Measurements from ENCODE around the gene ATG101. TPM values are rescaled to one million over a fixed set of nuclear protein-coding genes. Genes with fewer than 3 reads are reported as not detected.

ATG101 gene, protein sequence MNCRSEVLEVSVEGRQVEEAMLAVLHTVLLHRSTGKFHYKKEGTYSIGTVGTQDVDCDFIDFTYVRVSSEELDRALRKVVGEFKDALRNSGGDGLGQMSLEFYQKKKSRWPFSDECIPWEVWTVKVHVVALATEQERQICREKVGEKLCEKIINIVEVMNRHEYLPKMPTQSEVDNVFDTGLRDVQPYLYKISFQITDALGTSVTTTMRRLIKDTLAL
- 10 to 100 TPM; 16.3 to 43.0 TPM for polyA plus RNA-seq

DNA sequence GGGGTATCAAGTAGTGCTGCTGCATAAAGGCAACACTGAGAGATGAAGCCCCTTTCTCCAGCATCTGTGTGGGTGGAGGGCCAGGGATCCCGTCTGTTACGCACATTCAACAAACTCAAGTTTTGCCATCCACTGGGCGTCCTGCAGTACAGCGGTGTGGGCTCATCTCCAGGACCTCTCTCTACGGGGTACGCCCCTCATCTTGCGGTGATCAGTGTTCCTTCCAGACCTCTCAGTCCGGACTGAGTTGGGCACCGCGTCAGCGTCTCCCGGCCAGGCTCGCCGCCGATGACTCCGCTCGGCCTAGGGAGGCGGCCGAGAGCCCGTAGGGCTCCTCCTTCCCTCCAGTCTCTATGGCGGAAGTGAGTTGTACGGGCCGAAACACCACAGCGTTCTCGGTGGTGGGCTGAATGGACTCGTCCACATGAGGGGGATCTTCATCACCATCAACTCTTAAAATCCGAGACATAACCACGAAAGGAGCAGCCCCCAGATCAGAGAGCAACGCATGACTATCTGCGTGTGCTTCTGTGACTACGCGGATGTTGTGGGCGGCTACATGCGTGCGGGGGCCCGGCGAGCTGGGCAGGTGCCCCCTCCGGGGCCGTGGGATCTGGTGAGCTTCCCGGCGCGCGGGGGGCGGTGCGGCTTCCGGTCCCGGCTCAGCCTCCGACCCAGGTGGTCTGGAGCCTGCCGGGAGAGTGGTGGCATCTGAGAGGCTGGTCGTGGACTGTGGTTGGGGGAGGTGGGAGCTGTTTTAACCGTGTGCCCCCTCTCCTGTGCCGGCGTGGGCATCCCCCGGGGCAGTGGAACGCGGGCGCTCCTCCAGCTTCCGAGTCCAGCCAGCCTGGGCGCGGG, at the start of gene ATG101:
TSS of gene ATG101 (plus strand) at position 652 of the 858 bp plus-strand sequence. CDS start 3,673 bp downstream, outside the sequence.
- Histone ChIP-seq H3K9me3 (ENCODE audit: control insufficient read depth in 2 of 2, insufficient read depth in 1 of 2, low read depth in 1 of 2, low read length in 1 of 2) (no peaks in the 10 kb centered on the region), H3K36me3 (ENCODE audit: control insufficient read depth in 2 of 2, insufficient read depth in 2 of 2, low read length in 1 of 2) (peaks cover 0 to 10% of the 10 kb centered on the region in 2 donors), H3K4me1 (ENCODE audit: control insufficient read depth in 2 of 2, insufficient read depth in 2 of 2, low read length in 1 of 2) (peaks cover 0 to 11% of the 10 kb centered on the region in 2 donors), H3K4me3 (ENCODE audit: low read depth in 1 of 2, low read length in 2 of 2) (peak within 1 kb of the TSS; percentile 77 to 84), H3K27me3 (ENCODE audit: control insufficient read depth in 1 of 2, insufficient read depth in 2 of 2, low read length in 2 of 2) (no peaks in the 10 kb centered on the region), H3K27ac (ENCODE audit: low read depth in 2 of 2, low read length in 1 of 2) (peak within 1 kb of the TSS; percentile 79 to 89)
- 1% methylated on average over 57 to 60 of the region's 60 CpGs for WGBS, 2 donors

- WGBS, 2 donors, result 34 to 36% methylated on average over 9 of the region's 9 CpGs
- Histone ChIP-seq H3K36me3 (ENCODE audit: control insufficient read depth in 2 of 2, insufficient read depth in 2 of 2, low read length in 1 of 2) (no peaks in the 10 kb centered on the region), H3K27ac (ENCODE audit: low read depth in 2 of 2, low read length in 1 of 2) (peak overlapping the region in 1 of 2 donors; percentile 2), H3K4me1 (ENCODE audit: control insufficient read depth in 2 of 2, insufficient read depth in 2 of 2, low read length in 1 of 2) (peaks cover under 1 to 3% of the 10 kb centered on the region in 2 donors), H3K4me3 (ENCODE audit: low read depth in 1 of 2, low read length in 2 of 2) (no peak overlapping the region), H3K9me3 (ENCODE audit: control insufficient read depth in 2 of 2, insufficient read depth in 1 of 2, low read depth in 1 of 2, low read length in 1 of 2) (no peaks in the 10 kb centered on the region), H3K27me3 (ENCODE audit: control insufficient read depth in 1 of 2, insufficient read depth in 2 of 2, low read length in 2 of 2) (no peaks in the 10 kb centered on the region)
These were observed 49.0 kb upstream of the ATG101 start for GRCh38 chr12:52020539-52021336.

- Histone ChIP-seq H3K4me1 (ENCODE audit: control insufficient read depth in 2 of 2, insufficient read depth in 2 of 2, low read length in 1 of 2) (peaks cover 3% of the 10 kb centered on the region in 2 donors), H3K4me3 (ENCODE audit: low read depth in 1 of 2, low read length in 2 of 2) (peak overlapping the region; percentile 42 to 48), H3K27me3 (ENCODE audit: control insufficient read depth in 1 of 2, insufficient read depth in 2 of 2, low read length in 2 of 2) (no peaks in the 10 kb centered on the region), H3K36me3 (ENCODE audit: control insufficient read depth in 2 of 2, insufficient read depth in 2 of 2, low read length in 1 of 2) (no peaks in the 10 kb centered on the region), H3K9me3 (ENCODE audit: control insufficient read depth in 2 of 2, insufficient read depth in 1 of 2, low read depth in 1 of 2, low read length in 1 of 2) (no peaks in the 10 kb centered on the region), H3K27ac (ENCODE audit: low read depth in 2 of 2, low read length in 1 of 2) (peak overlapping the region in 1 of 2 donors; percentile 37)
- 8 to 20% methylated on average over 14 of the region's 14 CpGs for WGBS, 2 donors
These were observed 47.0 kb upstream of the ATG101 start for GRCh38 chr12:52022841-52023181.

GRCh38 chr12:52023182-52023975, 46.4 kb upstream of the ATG101 start:
- Histone ChIP-seq H3K4me1 (ENCODE audit: control insufficient read depth in 2 of 2, insufficient read depth in 2 of 2, low read length in 1 of 2) (peaks cover 3% of the 10 kb centered on the region in 2 donors), H3K4me3 (ENCODE audit: low read depth in 1 of 2, low read length in 2 of 2) (peak overlapping the region; percentile 42 to 48), H3K27ac (ENCODE audit: low read depth in 2 of 2, low read length in 1 of 2) (no peak overlapping the region)

GRCh38 chr12:52023976-52024688, 45.6 kb upstream of the ATG101 start:
- H3K27me3 ChIP-seq (ENCODE audit: control insufficient read depth in 1 of 2, insufficient read depth in 2 of 2, low read length in 2 of 2), result no peaks in the 10 kb centered on the region
- peak overlapping the region in 1 of 2 donors; percentile 9 for H3K4me3 ChIP-seq (ENCODE audit: low read depth in 1 of 2, low read length in 2 of 2)
- peak overlapping the region in 1 of 2 donors; percentile 16 for H3K27ac ChIP-seq (ENCODE audit: low read depth in 2 of 2, low read length in 1 of 2)
- peaks cover 3% of the 10 kb centered on the region in 2 donors for H3K4me1 ChIP-seq (ENCODE audit: control insufficient read depth in 2 of 2, insufficient read depth in 2 of 2, low read length in 1 of 2)
- no peaks in the 10 kb centered on the region for H3K9me3 ChIP-seq (ENCODE audit: control insufficient read depth in 2 of 2, insufficient read depth in 1 of 2, low read depth in 1 of 2, low read length in 1 of 2)
- WGBS, 2 donors, result 23 to 27% methylated on average over 20 of the region's 20 CpGs
- no peaks in the 10 kb centered on the region for H3K36me3 ChIP-seq (ENCODE audit: control insufficient read depth in 2 of 2, insufficient read depth in 2 of 2, low read length in 1 of 2)

More at GRCh38 chr12:52023182-52023975, 46.4 kb upstream of the ATG101 start:
- Histone ChIP-seq H3K9me3 (ENCODE audit: control insufficient read depth in 2 of 2, insufficient read depth in 1 of 2, low read depth in 1 of 2, low read length in 1 of 2) (no peaks in the 10 kb centered on the region), H3K36me3 (ENCODE audit: control insufficient read depth in 2 of 2, insufficient read depth in 2 of 2, low read length in 1 of 2) (no peaks in the 10 kb centered on the region), H3K27me3 (ENCODE audit: control insufficient read depth in 1 of 2, insufficient read depth in 2 of 2, low read length in 2 of 2) (no peaks in the 10 kb centered on the region)
- WGBS, 2 donors, result 1% methylated on average over 54 to 70 of the region's 70 CpGs

DNA sequence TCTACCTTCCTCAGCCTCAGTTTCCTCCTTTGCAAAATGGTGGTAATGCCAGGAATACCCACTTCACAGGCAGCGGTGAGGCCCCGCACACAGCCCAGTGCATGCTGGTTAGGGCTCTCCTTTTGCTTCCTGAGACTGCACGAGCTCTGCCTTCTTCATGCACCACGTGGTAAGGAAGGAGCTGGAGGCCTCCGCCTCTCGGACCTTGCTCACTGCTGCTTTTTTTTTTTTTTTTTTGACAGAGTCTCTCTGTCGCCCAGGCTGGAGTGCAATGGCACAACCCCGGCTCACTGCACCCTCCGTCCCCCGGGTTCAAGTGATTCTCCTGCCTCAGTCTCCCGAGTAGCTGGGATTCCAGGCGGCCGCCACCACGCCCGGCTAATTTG, 44.9 kb upstream of the ATG101 start:
- 73 to 77% methylated on average over 15 of the region's 15 CpGs for WGBS, 2 donors
- Histone ChIP-seq H3K9me3 (ENCODE audit: control insufficient read depth in 2 of 2, insufficient read depth in 1 of 2, low read depth in 1 of 2, low read length in 1 of 2) (no peaks in the 10 kb centered on the region), H3K36me3 (ENCODE audit: control insufficient read depth in 2 of 2, insufficient read depth in 2 of 2, low read length in 1 of 2) (no peaks in the 10 kb centered on the region), H3K27ac (ENCODE audit: low read depth in 2 of 2, low read length in 1 of 2) (peak overlapping the region; percentile 76 to 80), H3K4me3 (ENCODE audit: low read depth in 1 of 2, low read length in 2 of 2) (no peak overlapping the region), H3K27me3 (ENCODE audit: control insufficient read depth in 1 of 2, insufficient read depth in 2 of 2, low read length in 2 of 2) (no peaks in the 10 kb centered on the region), H3K4me1 (ENCODE audit: control insufficient read depth in 2 of 2, insufficient read depth in 2 of 2, low read length in 1 of 2) (peaks cover 3% of the 10 kb centered on the region in 2 donors)

- Histone ChIP-seq H3K27me3 (ENCODE audit: control insufficient read depth in 1 of 2, insufficient read depth in 2 of 2, low read length in 2 of 2) (no peaks in the 10 kb centered on the region), H3K36me3 (ENCODE audit: control insufficient read depth in 2 of 2, insufficient read depth in 2 of 2, low read length in 1 of 2) (no peaks in the 10 kb centered on the region), H3K27ac (ENCODE audit: low read depth in 2 of 2, low read length in 1 of 2) (peak overlapping the region in 1 of 2 donors; percentile 58), H3K4me1 (ENCODE audit: control insufficient read depth in 2 of 2, insufficient read depth in 2 of 2, low read length in 1 of 2) (peaks cover 3% of the 10 kb centered on the region in 2 donors), H3K9me3 (ENCODE audit: control insufficient read depth in 2 of 2, insufficient read depth in 1 of 2, low read depth in 1 of 2, low read length in 1 of 2) (no peaks in the 10 kb centered on the region), H3K4me3 (ENCODE audit: low read depth in 1 of 2, low read length in 2 of 2) (no peak overlapping the region)
- 32 to 42% methylated on average over 5 of the region's 5 CpGs for WGBS, 2 donors
These were observed 43.5 kb upstream of the ATG101 start for GRCh38 chr12:52026263-52026662.

DNA sequence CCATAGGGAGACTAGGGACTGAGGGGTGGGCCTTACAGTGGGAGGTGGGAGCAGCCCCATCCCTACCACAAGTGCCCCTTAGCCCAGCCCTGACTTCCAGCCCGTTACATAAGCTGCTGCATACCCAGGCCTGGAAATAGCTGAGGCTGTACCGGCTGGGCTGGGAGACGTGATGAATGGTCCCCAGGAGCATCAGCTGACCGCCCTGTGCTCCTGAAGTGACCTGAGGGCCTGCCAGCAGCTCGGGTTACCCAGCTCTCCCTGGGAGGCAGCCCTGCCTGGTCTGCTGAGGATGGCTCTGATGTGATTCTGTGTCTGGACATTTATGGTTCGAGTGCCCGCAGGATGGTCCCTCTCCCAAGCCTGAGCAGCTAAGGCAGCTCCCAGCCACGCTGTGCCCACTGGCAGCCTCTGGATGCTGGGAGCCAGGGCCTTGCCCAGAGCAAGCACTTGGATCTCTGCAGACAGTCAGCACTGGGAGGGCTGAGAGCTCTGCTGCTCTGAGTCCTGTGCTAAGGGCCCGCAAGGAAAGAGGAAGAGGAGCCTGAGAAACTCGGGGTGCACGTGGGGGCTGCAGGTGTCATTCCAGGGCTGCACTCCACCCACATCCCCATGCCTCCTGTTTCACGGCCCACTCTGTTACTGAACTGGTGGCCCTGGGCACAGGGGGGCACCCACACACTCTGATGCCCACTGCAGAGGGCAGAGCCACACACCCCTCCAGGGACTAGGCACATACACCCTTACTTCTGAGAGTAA, 42.5 kb upstream of the ATG101 start:
- Histone ChIP-seq H3K27me3 (ENCODE audit: control insufficient read depth in 1 of 2, insufficient read depth in 2 of 2, low read length in 2 of 2) (no peaks in the 10 kb centered on the region), H3K4me1 (ENCODE audit: control insufficient read depth in 2 of 2, insufficient read depth in 2 of 2, low read length in 1 of 2) (peaks cover 3% of the 10 kb centered on the region in 2 donors), H3K9me3 (ENCODE audit: control insufficient read depth in 2 of 2, insufficient read depth in 1 of 2, low read depth in 1 of 2, low read length in 1 of 2) (no peaks in the 10 kb centered on the region), H3K4me3 (ENCODE audit: low read depth in 1 of 2, low read length in 2 of 2) (no peak overlapping the region), H3K27ac (ENCODE audit: low read depth in 2 of 2, low read length in 1 of 2) (peak overlapping the region in 1 of 2 donors; percentile 45), H3K36me3 (ENCODE audit: control insufficient read depth in 2 of 2, insufficient read depth in 2 of 2, low read length in 1 of 2) (no peaks in the 10 kb centered on the region)
- 80 to 81% methylated on average over 12 of the region's 12 CpGs for WGBS, 2 donors
